Astrocyte of the cerebellum (primary cell): Measurements from ENCODE around the gene SCN3A.

Experiments
- DNase-seq: peaks from one replicate; pipeline ENCODE4 v3.0.0-alpha.2; 2011; ENCODE audit warnings: low read depth
- H3K4me3 ChIP-seq: 2 replicates; pipeline ENCODE4 v1.5.1; 2011; ENCODE audit warnings: mild to moderate bottlenecking, low read depth, low read length, moderate library complexity
- CTCF ChIP-seq: IDR thresholded peaks from 2 replicates; pipeline ENCODE4 v1.5.1; 2012; ENCODE audit warnings: low read length, low read depth, moderate library complexity, mild to moderate bottlenecking; ENCODE audit errors: missing control alignments
- in situ Hi-C: cut with HindIII; loops from 2 replicates; pipeline ENCODE4 v1.10.0; 2017; ENCODE audit warnings: low sequenced_read_pairs

The SCN3A gene

GRCh38 chr2:165219481-165219880, 15.6 kb upstream of the SCN3A start:
- no peak for DNase-seq
- no peak overlapping the region for H3K4me3 ChIP-seq
- in situ Hi-C loops, result loop anchor here (25.0 kb wide), 1 partner anchor 207 kb away; no protein-coding TSS in a partner anchor
- no peak for TF ChIP-seq CTCF

GRCh38 chr2:165214093-165214492, 10.2 kb upstream of the SCN3A start:
- no peak overlapping the region for H3K4me3 ChIP-seq
- DNase-seq, result no peak
- in situ Hi-C loops, result loop anchor here (25.0 kb wide), 1 partner anchor 202 kb away; no protein-coding TSS in a partner anchor
- no peak for TF ChIP-seq CTCF

- TF ChIP-seq CTCF, result no peak
- in situ Hi-C loops, result loop anchor here (25.0 kb wide), 1 partner anchor 196 kb away; no protein-coding TSS in a partner anchor
- no peak overlapping the region for H3K4me3 ChIP-seq
- no peak for DNase-seq
Observed at GRCh38 chr2:165208094-165208493, 4.2 kb upstream of the SCN3A start.

GRCh38 chr2:165205865-165206264, 2.0 kb upstream of the SCN3A start:
- H3K4me3 ChIP-seq, result no peak overlapping the region
- no peak for DNase-seq
- in situ Hi-C loops, result loop anchor here (25.0 kb wide), 1 partner anchor 194 kb away; no protein-coding TSS in a partner anchor
- TF ChIP-seq CTCF, result no peak

- no peak for DNase-seq
- TF ChIP-seq CTCF, result no peak
- in situ Hi-C loops, result loop anchor here (25.0 kb wide), 1 partner anchor 190 kb away; no protein-coding TSS in a partner anchor
- no peak overlapping the region for H3K4me3 ChIP-seq
Observed at GRCh38 chr2:165202239-165202638, 1.6 kb downstream of the SCN3A start.

GRCh38 chr2:165198181-165198580, 5.7 kb downstream of the SCN3A start:
- no peak overlapping the region for H3K4me3 ChIP-seq
- in situ Hi-C loops, result no loop called here
- no peak for TF ChIP-seq CTCF
- no peak for DNase-seq
